Endothelial cell of umbilical vein (primary cell): ENCODE data around the gene CCSER1. TPM values are rescaled to one million over a fixed set of nuclear protein-coding genes. Genes with fewer than 3 reads are reported as not detected.

Experiments used
- BruUV-seq: library from RNA; stranded (reverse); fragments of 400-500 nt; replicated peaks from 2 replicates; lab custom pipeline; 2021; lab: Mats Ljungman, UMichigan
- CTCF ChIA-PET: fragments of 300-600, 350-600 bp; sonication (Branson Sonifier 250); formaldehyde crosslinking; loops from one replicate; lab custom pipeline; 2021; ENCODE audit warnings: antibody characterized with exemption, inconsistent platforms; lab: Charles Lee
- POLR2A ChIA-PET: fragments of 300-600, 350-600 bp; sonication (Branson Sonifier 250); formaldehyde crosslinking; loops from one replicate; lab custom pipeline; 2021; ENCODE audit warnings: antibody characterized with exemption, inconsistent platforms; lab: Charles Lee
- DNase-seq: peaks from one replicate; pipeline ENCODE4 v3.0.0-alpha.2; 2011; ENCODE audit warnings: low read depth, low spot score
- FAIRE-seq: peaks from 2 replicates; lab custom pipeline; 2011; peaks lifted over from hg19 to GRCh38; lab: Jason Lieb, UNC
- H2AFZ ChIP-seq: 2 replicates; pipeline ENCODE4 v1.6.0; 2012; ENCODE audit warnings: low read depth, low read length, control low read depth, inconsistent platforms
- H3K27ac ChIP-seq: 2 replicates; pipeline ENCODE4 v1.5.1; 2011; ENCODE audit warnings: low read depth, mild to moderate bottlenecking, control low read depth, low read length, moderate library complexity; ENCODE audit not compliant: insufficient read depth
- H3K27me3 ChIP-seq, 2 experiments: 2 replicates each; pipeline versions ENCODE4 v1.6.0 to v1.6.1; 2011; ENCODE audit warnings: low read length in 2 of 2, mixed read lengths in 1 of 2; ENCODE audit not compliant: control insufficient read depth in 2 of 2, insufficient read depth in 2 of 2
- H3K36me3 ChIP-seq, 2 experiments: 2 replicates in 1 of 2; 3 replicates in 1 of 2; pipeline ENCODE4 v1.5.1; 2011; ENCODE audit warnings: low read length in 2 of 2, mild to moderate bottlenecking in 1 of 2, moderate library complexity in 1 of 2; ENCODE audit not compliant: control insufficient read depth in 2 of 2, insufficient read depth in 2 of 2; ENCODE audit errors: extremely low read depth in 1 of 2
- H3K4me1 ChIP-seq: 3 replicates; pipeline ENCODE4 v1.5.1; 2011; ENCODE audit warnings: mild to moderate bottlenecking, low read length; ENCODE audit not compliant: control insufficient read depth, insufficient read depth; ENCODE audit errors: extremely low read depth
- H3K4me2 ChIP-seq: 2 replicates; pipeline ENCODE4 v1.6.1; 2011; ENCODE audit warnings: low read length, control low read depth, mixed read lengths; ENCODE audit not compliant: insufficient read depth
- H3K4me3 ChIP-seq, 3 experiments: fragments of 200-600 bp in 1 of 3; sonication (generic), shearing (Covaris generic) in 1 of 3; replicated peaks in 1 of 3; 2 replicates each; pipeline ENCODE4 v1.5.1; 2011 to 2016; ENCODE audit warnings: control low read depth in 3 of 3, low read length in 3 of 3, mild to moderate bottlenecking in 2 of 3, inconsistent platforms in 1 of 3, low read depth in 1 of 3, moderate library complexity in 1 of 3; ENCODE audit not compliant: insufficient read depth in 1 of 3
- H3K79me2 ChIP-seq: 2 replicates; pipeline ENCODE4 v1.6.0; 2012; ENCODE audit warnings: low read length, inconsistent platforms; ENCODE audit not compliant: control insufficient read depth, insufficient read depth
- H3K9ac ChIP-seq: replicated peaks from 2 replicates; pipeline ENCODE3; 2011; ENCODE audit warnings: low read length, control low read depth; ENCODE audit not compliant: insufficient read depth; ENCODE audit errors: extremely low read depth
- H3K9me1 ChIP-seq: replicated peaks from 3 replicates; pipeline ENCODE4 v1.6.0; 2011; ENCODE audit warnings: mild to moderate bottlenecking, low read length; ENCODE audit not compliant: control insufficient read depth, insufficient read depth; ENCODE audit errors: extremely low read depth
- H3K9me3 ChIP-seq: replicated peaks from 2 replicates; pipeline ENCODE4 v1.5.1; 2012; ENCODE audit warnings: low read length, inconsistent platforms; ENCODE audit not compliant: control insufficient read depth, insufficient read depth
- H4K20me1 ChIP-seq: replicated peaks from 2 replicates; pipeline ENCODE3; 2011; ENCODE audit warnings: mild to moderate bottlenecking, low read length; ENCODE audit not compliant: control insufficient read depth, insufficient read depth; ENCODE audit errors: extremely low read depth
- CTCF ChIP-seq, 2 donors: IDR thresholded peaks; 1 replicate in 1 of 2; 2 replicates in 1 of 2; pipeline ENCODE4 v1.5.1; 2011; ENCODE audit warnings: low read length in 2 of 2, mild to moderate bottlenecking in 2 of 2, moderate library complexity in 2 of 2, control low read depth in 1 of 2, inconsistent platforms in 1 of 2, low read depth in 1 of 2; ENCODE audit not compliant: insufficient read depth in 1 of 2; ENCODE audit errors: extremely low read depth in 1 of 2
- EZH2 ChIP-seq: IDR thresholded peaks from 2 replicates; pipeline ENCODE4 v1.6.1; 2012; ENCODE audit warnings: borderline replicate concordance, low read depth, mild to moderate bottlenecking, moderate library complexity, low read length, inconsistent platforms; ENCODE audit not compliant: severe bottlenecking
- FOS ChIP-seq: IDR thresholded peaks from 2 replicates; pipeline ENCODE4 v1.6.1; 2011; ENCODE audit warnings: mild to moderate bottlenecking, low read length, moderate library complexity, borderline replicate concordance; ENCODE audit not compliant: insufficient read depth
- GATA2 ChIP-seq: IDR thresholded peaks from 2 replicates; pipeline ENCODE4 v1.7.0; 2011; ENCODE audit warnings: low read depth, mild to moderate bottlenecking, moderate library complexity, mixed read lengths, low read length; ENCODE audit not compliant: insufficient read length, insufficient read depth
- JUN ChIP-seq: IDR thresholded peaks from 2 replicates; pipeline ENCODE4 v1.6.1; 2011; ENCODE audit warnings: borderline replicate concordance, low read depth; ENCODE audit not compliant: insufficient read length, insufficient read depth
- MAX ChIP-seq: IDR thresholded peaks from 2 replicates; pipeline ENCODE4 v1.6.1; 2011; ENCODE audit not compliant: insufficient read depth, insufficient read length
- MYC ChIP-seq: IDR thresholded peaks from one replicate; pipeline ENCODE4 v1.6.1; 2011; ENCODE audit warnings: mild to moderate bottlenecking, low read depth, low read length
- POLR2A ChIP-seq: IDR thresholded peaks from 2 replicates; pipeline ENCODE4 v1.6.1; 2012; ENCODE audit warnings: low read depth, mild to moderate bottlenecking, control low read depth, low read length
- POLR2AphosphoS5 ChIP-seq: IDR thresholded peaks from 2 replicates; pipeline ENCODE4 v1.6.1; 2012; ENCODE audit warnings: low read depth, mild to moderate bottlenecking, control low read depth, low read length, moderate library complexity; ENCODE audit not compliant: insufficient read depth
- dilution Hi-C: fragments of 300-500 bp; cut with MboI; formaldehyde crosslinking; loops from one replicate; pipeline ENCODE4 v1.15.0; 2019; ENCODE audit warnings: low sequenced_read_pairs; ENCODE audit not compliant: extremely low pct_ligation_motif_present
- intact Hi-C: fragments of 100-400 bp; cut with micrococcal nuclease; formaldehyde crosslinking; loops from one replicate; pipeline ENCODE4 v1.10.0; 2022
- polyA plus RNA-seq, 4 experiments: library from polyadenylated mRNA; depleted of rRNA in 3 of 4; stranded (reverse) in 3 of 4; unstranded in 1 of 4; fragments of >200 nt; gene quantifications; 2 replicates each; pipeline versions ENCODE4 v1.2.1 to v1.2.3, GENCODE V29; 2011 to 2012; ENCODE audit warnings: missing spikeins in 1 of 4
- total RNA-seq: library from RNA; stranded (reverse); gene quantifications from 2 replicates; pipeline ENCODE4 v1.2.3, GENCODE V29; 2021

Gene CCSER1
- total and polyA plus RNA-seq, 2 donors (not counting 3 experiments of a cell fraction or from before 2014, with no cell fraction given) = 0.11 to 1.8 TPM

- H3K9ac ChIP-seq = no peak overlapping the region
- TF ChIP-seq CTCF (IDR thresholded peaks at IDR 0.05; ENCODE audit: extremely low read depth in 1 of 2, insufficient read depth in 1 of 2, low read depth in 1 of 2, low read length in 2 of 2) = no peak
- TF ChIP-seq EZH2 = no peak
- TF ChIP-seq JUN = no peak
- TF ChIP-seq MYC = no peak
- TF ChIP-seq MAX = no peak
- TF ChIP-seq FOS = no peak
- TF ChIP-seq POLR2AphosphoS5 = no peak
- no peak for TF ChIP-seq POLR2A
- TF ChIP-seq GATA2 = no peak
- dilution Hi-C loops (no loop called here), intact Hi-C loops (no loop called here)
- H4K20me1 ChIP-seq = no peaks in the 10 kb centered on the region
- CTCF ChIA-PET = no interaction called here
- FAIRE-seq (no peak), DNase-seq (no peak)
- H3K27me3 ChIP-seq = no peaks in the 10 kb centered on the region
- H3K4me3 ChIP-seq = no peak overlapping the region
- BruUV-seq = no TSS peak
- no peaks in the 10 kb centered on the region for H3K9me3 ChIP-seq
- H3K4me1 ChIP-seq = no peaks in the 10 kb centered on the region
- no peaks in the 10 kb centered on the region for H3K9me1 ChIP-seq
- no peak overlapping the region for H3K27ac ChIP-seq
- H3K79me2 ChIP-seq = no peaks in the 10 kb centered on the region
- POLR2A ChIA-PET = no interaction called here
- no peak overlapping the region for H3K4me2 ChIP-seq
- no peak overlapping the region for H2AFZ ChIP-seq
- H3K36me3 ChIP-seq = no peaks in the 10 kb centered on the region
These were observed 47.4 kb downstream of the CCSER1 start for GRCh38 chr4:90174621-90175023.
